Stimulated activated CD8-positive, alpha-beta memory T cell treated with anti-CD3 and anti-CD28 coated beads, Interleukin-12 subunit alpha, Interleukin-12 subunit beta, amount 100 ng/mL, for 24 hours (primary cell): Measurements from ENCODE around the gene SCARB1.

Source experiments
- DNase-seq: peaks from one replicate; pipeline ENCODE4 v3.0.0-alpha.2; 2020; ENCODE audit errors: extremely low read depth

The SCARB1 gene

GRCh38 chr12:124760560-124760959 lies 103.1 kb downstream of the SCARB1 start:
- DNase-seq: no peak

- DNase-seq: no peak
These were observed 103.7 kb downstream of the SCARB1 start for GRCh38 chr12:124759841-124760503.

GRCh38 chr12:124758266-124759220 lies 105.1 kb downstream of the SCARB1 start:
- no peak for DNase-seq

GRCh38 chr12:124757329-124757728 lies 106.3 kb downstream of the SCARB1 start:
- DNase-seq: no peak

GRCh38 chr12:124756760-124757159 lies 106.9 kb downstream of the SCARB1 start:
- no peak for DNase-seq

- DNase-seq: no peak
These were observed 107.5 kb downstream of the SCARB1 start for GRCh38 chr12:124756166-124756565.

GRCh38 chr12:124755801-124756148 lies 107.9 kb downstream of the SCARB1 start:
- no peak for DNase-seq

- no peak for DNase-seq
These were observed 108.5 kb downstream of the SCARB1 start for GRCh38 chr12:124754949-124755800.

GRCh38 chr12:124754491-124754890 lies 109.2 kb downstream of the SCARB1 start:
- DNase-seq: no peak

GRCh38 chr12:124753993-124754392 lies 109.7 kb downstream of the SCARB1 start:
- no peak for DNase-seq

- DNase-seq: no peak
These were observed 110.5 kb downstream of the SCARB1 start for GRCh38 chr12:124753228-124753591.

GRCh38 chr12:124752437-124753227 lies 111.0 kb downstream of the SCARB1 start:
- no peak for DNase-seq

- DNase-seq: no peak
These were observed 111.9 kb downstream of the SCARB1 start for GRCh38 chr12:124751654-124752355.

- no peak for DNase-seq
These were observed 112.7 kb downstream of the SCARB1 start for GRCh38 chr12:124750787-124751471.

- DNase-seq: no peak
These were observed 113.5 kb downstream of the SCARB1 start for GRCh38 chr12:124750149-124750656.

- no peak for DNase-seq
These were observed 113.9 kb downstream of the SCARB1 start for GRCh38 chr12:124749725-124750124.

- no peak for DNase-seq
These were observed 116.1 kb downstream of the SCARB1 start for GRCh38 chr12:124747426-124748161.

GRCh38 chr12:124746649-124747425 lies 116.8 kb downstream of the SCARB1 start:
- DNase-seq: no peak
